SK-N-SH (cell line): ENCODE data around the gene EFCAB13. TPM values are rescaled to one million over a fixed set of nuclear protein-coding genes. Genes with fewer than 3 reads are reported as not detected.

ENCODE experiments used
- CTCF ChIA-PET: fragments of 300-600, 350-600 bp; formaldehyde crosslinking; extraction: SDS; loops from one replicate; lab custom pipeline; 2021; lab: Yijun Ruan, JAX
- POLR2A ChIA-PET: fragments of 350-600 bp; sonication (Branson Sonifier 250); formaldehyde crosslinking; extraction: SDS; loops from one replicate; lab custom pipeline; 2020; ENCODE audit warnings: antibody characterized with exemption, inconsistent platforms; lab: Yijun Ruan, JAX
- DNase-seq: peaks from one replicate; pipeline ENCODE4 v3.0.0; 2012
- H2AFZ ChIP-seq: fragments of 200-600 bp; sonication (generic); 2 replicates; pipeline ENCODE4 v1.8.1; 2016; ENCODE audit warnings: antibody characterized with exemption, mild to moderate bottlenecking, low read depth
- H3F3A ChIP-seq: fragments of 200-600 bp; sonication (generic); replicated peaks from 2 replicates; pipeline ENCODE3; 2016; ENCODE audit warnings: antibody characterized with exemption, mild to moderate bottlenecking; ENCODE audit not compliant: insufficient read depth
- H3K27ac ChIP-seq, 2 experiments: fragments of 200-500 bp in 1 of 2; fragments of 200-600 bp in 1 of 2; sonication (Bioruptor generic) in 1 of 2; sonication (generic), shearing (Covaris generic) in 1 of 2; 2 replicates each; pipeline versions ENCODE4 v1.5.1 to v1.6.1; 2014 to 2016; ENCODE audit warnings: low read depth in 2 of 2, inconsistent platforms in 1 of 2, low read length in 1 of 2, mild to moderate bottlenecking in 1 of 2, mixed read lengths in 1 of 2
- H3K27me3 ChIP-seq: fragments of 200-600 bp; sonication (generic), shearing (Covaris generic); 2 replicates; pipeline ENCODE4 v1.6.1; 2016; ENCODE audit warnings: mixed run types; ENCODE audit not compliant: insufficient read depth
- H3K36me3 ChIP-seq, 2 experiments: fragments of 200-500 bp in 1 of 2; fragments of 200-600 bp in 1 of 2; sonication (Bioruptor generic) in 1 of 2; sonication (generic) in 1 of 2; replicated peaks in 1 of 2; 2 replicates each; pipeline versions ENCODE3 to v1.5.1; 2014 to 2016; ENCODE audit warnings: low read length in 1 of 2, mild to moderate bottlenecking in 1 of 2; ENCODE audit not compliant: insufficient read depth in 2 of 2, control insufficient read depth in 1 of 2
- H3K4me1 ChIP-seq, 2 experiments: fragments of 200-500 bp in 1 of 2; fragments of 200-600 bp in 1 of 2; sonication (Bioruptor generic) in 1 of 2; sonication (generic), shearing (Covaris generic) in 1 of 2; 2 replicates each; pipeline versions ENCODE4 v1.5.1 to v1.6.1; 2014 to 2016; ENCODE audit warnings: low read depth in 1 of 2, low read length in 1 of 2, mixed run types in 1 of 2; ENCODE audit not compliant: insufficient read depth in 2 of 2, control insufficient read depth in 1 of 2
- H3K4me2 ChIP-seq: fragments of 200-600 bp; sonication (generic), shearing (Covaris generic); 2 replicates; pipeline ENCODE4 v1.6.1; 2017; ENCODE audit warnings: mixed run types
- H3K4me3 ChIP-seq, 2 experiments: fragments of 200-500 bp in 1 of 2; fragments of 200-600 bp in 1 of 2; sonication (Bioruptor generic) in 1 of 2; sonication (generic), shearing (Covaris generic) in 1 of 2; 2 replicates each; pipeline versions ENCODE4 v1.5.1 to v1.8.1; 2014 to 2016; ENCODE audit warnings: low read depth in 2 of 2, inconsistent platforms in 1 of 2, low read length in 1 of 2, mild to moderate bottlenecking in 1 of 2, mixed read lengths in 1 of 2, moderate library complexity in 1 of 2
- H3K79me2 ChIP-seq: fragments of 200-600 bp; sonication (generic); 2 replicates; pipeline ENCODE4 v1.8.1; 2017; ENCODE audit warnings: mild to moderate bottlenecking; ENCODE audit not compliant: insufficient read depth
- H3K9ac ChIP-seq: fragments of 200-600 bp; sonication (generic); 2 replicates; pipeline ENCODE4 v1.6.1; 2017; ENCODE audit warnings: mixed run types
- H3K9me2 ChIP-seq: fragments of 200-600 bp; sonication (generic); 2 replicates; pipeline ENCODE4 v1.6.1; 2017; ENCODE audit warnings: mixed run types
- H3K9me3 ChIP-seq: fragments of 200-600 bp; sonication (generic); 2 replicates; pipeline ENCODE4 v1.6.1; 2017; ENCODE audit warnings: mixed run types, mild to moderate bottlenecking, moderate library complexity
- H4K20me1 ChIP-seq: fragments of 200-600 bp; sonication (generic); 2 replicates; pipeline ENCODE4 v1.6.1; 2017; ENCODE audit warnings: mild to moderate bottlenecking, mixed run types; ENCODE audit not compliant: insufficient read depth
- CHD2 ChIP-seq: fragments of 150-350 bp; IDR thresholded peaks from 2 replicates; pipeline ENCODE4 v1.6.1; 2018; ENCODE audit warnings: low read length; ENCODE audit not compliant: partially characterized antibody
- FOXJ3 ChIP-seq: sonication (generic); formaldehyde crosslinking; IDR thresholded peaks from 2 replicates; pipeline ENCODE4 v1.5.1; 2020; ENCODE audit warnings: mild to moderate bottlenecking, missing genetic modification reagents
- FOXM1 ChIP-seq: IDR thresholded peaks from 2 replicates; pipeline ENCODE4 v1.4.0; 2012; ENCODE audit warnings: low read depth, mild to moderate bottlenecking
- JUND ChIP-seq: IDR thresholded peaks from 2 replicates; pipeline ENCODE4 v1.4.0; 2012
- MEF2A ChIP-seq: IDR thresholded peaks from 2 replicates; pipeline ENCODE4 v1.4.0; 2012; ENCODE audit warnings: low read depth, borderline replicate concordance
- POLR2AphosphoS5 ChIP-seq: IDR thresholded peaks from 2 replicates; pipeline ENCODE4 v1.6.1; 2012; ENCODE audit warnings: low read depth, low read length
- RAD21 ChIP-seq: IDR thresholded peaks from 2 replicates; pipeline ENCODE4 v1.6.1; 2012; ENCODE audit warnings: mild to moderate bottlenecking, low read length
- SIN3A ChIP-seq: IDR thresholded peaks from 2 replicates; pipeline ENCODE4 v1.6.1; 2012; ENCODE audit warnings: low read depth, mild to moderate bottlenecking, low read length, moderate library complexity, borderline replicate concordance
- SMC3 ChIP-seq: IDR thresholded peaks from 2 replicates; pipeline ENCODE4 v1.6.1; 2012; ENCODE audit warnings: low read depth, low read length, improper control_type of control experiment
- TEAD4 ChIP-seq: IDR thresholded peaks from 2 replicates; pipeline ENCODE4 v1.4.0; 2012; ENCODE audit warnings: mild to moderate bottlenecking, borderline replicate concordance; ENCODE audit not compliant: insufficient read depth
- ZBTB33 ChIP-seq: IDR thresholded peaks from 2 replicates; pipeline ENCODE4 v1.4.0; 2012; ENCODE audit warnings: low read depth, borderline replicate concordance
- WGBS: methylation state at CpG from one replicate; pipeline ENCODE4 v1.1.6; 2017; ENCODE audit warnings: low lambda C conversion rate; 5-methylcytosine and 5-hydroxymethylcytosine counted together
- polyA plus RNA-seq, 3 experiments: library from polyadenylated mRNA; depleted of rRNA; stranded (reverse); fragments of >200 nt; gene quantifications; 2 replicates each; pipeline ENCODE4 v1.2.3, GENCODE V29; 2012
- TF ChIP-seq, protein P1 (sequence below): IDR thresholded peaks from 2 replicates; pipeline ENCODE4 v1.4.0; 2012; ENCODE audit warnings: low read depth, borderline replicate concordance
- TF ChIP-seq, protein P2 (sequence below): fragments of 150-350 bp; IDR thresholded peaks from 2 replicates; pipeline ENCODE4 v1.6.1; 2016; ENCODE audit warnings: mild to moderate bottlenecking, low read depth, low read length
- TF ChIP-seq, protein P3 (sequence below): IDR thresholded peaks from 2 replicates; pipeline ENCODE4 v1.6.1; 2012; ENCODE audit warnings: mild to moderate bottlenecking, low read depth, low read length, moderate library complexity
- TF ChIP-seq, protein P4 (sequence below): fragments of 150-350 bp; IDR thresholded peaks from 2 replicates; pipeline ENCODE4 v1.6.1; 2017; ENCODE audit warnings: antibody characterized with exemption, low read length, low read depth, borderline replicate concordance

Gene EFCAB13
- polyA plus RNA-seq, 1 of the 3 experiments (the other 2 are of a cell fraction) = 0.16 TPM

DNA sequence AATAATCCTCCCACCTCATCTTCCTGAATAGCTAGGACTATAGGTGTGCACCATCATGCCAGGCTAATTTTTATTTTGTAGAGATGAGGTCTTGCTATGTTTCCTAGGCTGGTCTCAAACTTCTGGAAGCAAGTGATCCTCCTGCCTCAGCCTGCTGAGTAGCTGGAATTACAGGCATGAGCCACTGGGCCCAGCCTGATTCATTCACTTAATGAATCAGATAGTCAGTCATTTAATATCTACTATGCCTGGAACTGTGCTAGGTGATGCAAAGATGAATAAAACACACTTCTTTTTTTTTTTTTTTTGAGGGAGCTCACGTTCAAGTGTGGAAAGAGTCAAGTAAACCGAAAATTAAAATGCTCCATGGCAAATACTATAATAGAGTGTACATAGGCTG is 39.4 kb downstream of the EFCAB13 start:
- Histone ChIP-seq H3F3A (no peaks in the 10 kb centered on the region), H3K9me2 (no peaks in the 10 kb centered on the region), H3K79me2 (no peaks in the 10 kb centered on the region), H3K36me3 (no peaks in the 10 kb centered on the region), H3K9me3 (no peaks in the 10 kb centered on the region), H3K4me2 (no peak overlapping the region), H3K4me1 (no peaks in the 10 kb centered on the region), H3K4me3 (no peak overlapping the region), H3K27ac (no peak overlapping the region), H3K27me3 (no peaks in the 10 kb centered on the region), H3K9ac (no peak overlapping the region), H2AFZ (no peak overlapping the region), H4K20me1 (no peaks in the 10 kb centered on the region)
- POLR2A ChIA-PET = no interaction called here
- no peak for DNase-seq
- 39% methylated on average over 2 of the region's 2 CpGs for WGBS
- CTCF ChIA-PET = interaction anchor here (0.8 to 3.6 kb wide), 5 partner anchors 8 to 421 kb away, joined by 3 to 21 read pairs (median 3); no protein-coding TSS in a partner anchor
- TF ChIP-seq, protein P1, sequence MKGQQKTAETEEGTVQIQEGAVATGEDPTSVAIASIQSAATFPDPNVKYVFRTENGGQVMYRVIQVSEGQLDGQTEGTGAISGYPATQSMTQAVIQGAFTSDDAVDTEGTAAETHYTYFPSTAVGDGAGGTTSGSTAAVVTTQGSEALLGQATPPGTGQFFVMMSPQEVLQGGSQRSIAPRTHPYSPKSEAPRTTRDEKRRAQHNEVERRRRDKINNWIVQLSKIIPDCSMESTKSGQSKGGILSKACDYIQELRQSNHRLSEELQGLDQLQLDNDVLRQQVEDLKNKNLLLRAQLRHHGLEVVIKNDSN = no peak
- TF ChIP-seq FOXM1 = no peak
- TF ChIP-seq, protein P2, sequence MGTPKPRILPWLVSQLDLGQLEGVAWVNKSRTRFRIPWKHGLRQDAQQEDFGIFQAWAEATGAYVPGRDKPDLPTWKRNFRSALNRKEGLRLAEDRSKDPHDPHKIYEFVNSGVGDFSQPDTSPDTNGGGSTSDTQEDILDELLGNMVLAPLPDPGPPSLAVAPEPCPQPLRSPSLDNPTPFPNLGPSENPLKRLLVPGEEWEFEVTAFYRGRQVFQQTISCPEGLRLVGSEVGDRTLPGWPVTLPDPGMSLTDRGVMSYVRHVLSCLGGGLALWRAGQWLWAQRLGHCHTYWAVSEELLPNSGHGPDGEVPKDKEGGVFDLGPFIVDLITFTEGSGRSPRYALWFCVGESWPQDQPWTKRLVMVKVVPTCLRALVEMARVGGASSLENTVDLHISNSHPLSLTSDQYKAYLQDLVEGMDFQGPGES = no peak
- TF ChIP-seq, protein P3, sequence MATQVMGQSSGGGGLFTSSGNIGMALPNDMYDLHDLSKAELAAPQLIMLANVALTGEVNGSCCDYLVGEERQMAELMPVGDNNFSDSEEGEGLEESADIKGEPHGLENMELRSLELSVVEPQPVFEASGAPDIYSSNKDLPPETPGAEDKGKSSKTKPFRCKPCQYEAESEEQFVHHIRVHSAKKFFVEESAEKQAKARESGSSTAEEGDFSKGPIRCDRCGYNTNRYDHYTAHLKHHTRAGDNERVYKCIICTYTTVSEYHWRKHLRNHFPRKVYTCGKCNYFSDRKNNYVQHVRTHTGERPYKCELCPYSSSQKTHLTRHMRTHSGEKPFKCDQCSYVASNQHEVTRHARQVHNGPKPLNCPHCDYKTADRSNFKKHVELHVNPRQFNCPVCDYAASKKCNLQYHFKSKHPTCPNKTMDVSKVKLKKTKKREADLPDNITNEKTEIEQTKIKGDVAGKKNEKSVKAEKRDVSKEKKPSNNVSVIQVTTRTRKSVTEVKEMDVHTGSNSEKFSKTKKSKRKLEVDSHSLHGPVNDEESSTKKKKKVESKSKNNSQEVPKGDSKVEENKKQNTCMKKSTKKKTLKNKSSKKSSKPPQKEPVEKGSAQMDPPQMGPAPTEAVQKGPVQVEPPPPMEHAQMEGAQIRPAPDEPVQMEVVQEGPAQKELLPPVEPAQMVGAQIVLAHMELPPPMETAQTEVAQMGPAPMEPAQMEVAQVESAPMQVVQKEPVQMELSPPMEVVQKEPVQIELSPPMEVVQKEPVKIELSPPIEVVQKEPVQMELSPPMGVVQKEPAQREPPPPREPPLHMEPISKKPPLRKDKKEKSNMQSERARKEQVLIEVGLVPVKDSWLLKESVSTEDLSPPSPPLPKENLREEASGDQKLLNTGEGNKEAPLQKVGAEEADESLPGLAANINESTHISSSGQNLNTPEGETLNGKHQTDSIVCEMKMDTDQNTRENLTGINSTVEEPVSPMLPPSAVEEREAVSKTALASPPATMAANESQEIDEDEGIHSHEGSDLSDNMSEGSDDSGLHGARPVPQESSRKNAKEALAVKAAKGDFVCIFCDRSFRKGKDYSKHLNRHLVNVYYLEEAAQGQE = no peak
- TF ChIP-seq POLR2AphosphoS5 = no peak
- no peak for TF ChIP-seq SMC3
- no peak for TF ChIP-seq MEF2A
- no peak for TF ChIP-seq CHD2
- TF ChIP-seq RAD21 = no peak
- TF ChIP-seq, protein P4, sequence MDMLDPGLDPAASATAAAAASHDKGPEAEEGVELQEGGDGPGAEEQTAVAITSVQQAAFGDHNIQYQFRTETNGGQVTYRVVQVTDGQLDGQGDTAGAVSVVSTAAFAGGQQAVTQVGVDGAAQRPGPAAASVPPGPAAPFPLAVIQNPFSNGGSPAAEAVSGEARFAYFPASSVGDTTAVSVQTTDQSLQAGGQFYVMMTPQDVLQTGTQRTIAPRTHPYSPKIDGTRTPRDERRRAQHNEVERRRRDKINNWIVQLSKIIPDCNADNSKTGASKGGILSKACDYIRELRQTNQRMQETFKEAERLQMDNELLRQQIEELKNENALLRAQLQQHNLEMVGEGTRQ = no peak

DNA sequence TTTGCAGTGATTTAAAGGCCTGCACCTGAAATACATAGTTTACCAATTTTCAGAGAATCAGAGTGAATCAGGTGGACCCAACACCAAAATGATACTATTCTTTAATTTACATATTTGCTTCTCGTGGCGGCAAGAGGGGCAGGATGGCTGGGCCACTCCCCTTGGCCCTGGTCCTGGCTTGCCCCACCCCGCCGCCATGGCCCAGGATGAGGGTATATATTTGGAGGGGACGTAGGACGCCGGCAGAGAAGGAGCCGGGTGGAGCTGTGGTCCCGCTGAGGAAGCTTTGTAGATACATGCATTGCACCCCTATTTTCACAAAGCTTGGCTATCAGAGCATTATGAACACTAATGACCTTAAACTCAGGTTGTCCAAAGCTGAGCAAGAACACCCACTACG is 43.5 kb downstream of the EFCAB13 start:
- no peaks in the 10 kb centered on the region for H3K4me1 ChIP-seq
- no peak for DNase-seq
- 0 out of 2 replicates have a peak, but pooled peaks cover 1% of the 10 kb centered on the region for H3K9me3 ChIP-seq
- H3K9ac ChIP-seq = no peak overlapping the region
- H3K27ac ChIP-seq = no peak overlapping the region
- H3K36me3 ChIP-seq = no peaks in the 10 kb centered on the region
- ChIA-PET POLR2A (no interaction called here), CTCF (interaction anchor here (1.2 to 1.9 kb wide), 3 partner anchors 22 to 249 kb away, joined by 3 to 5 read pairs (median 4); no protein-coding TSS in a partner anchor)
- H3K27me3 ChIP-seq = no peaks in the 10 kb centered on the region
- H4K20me1 ChIP-seq = no peaks in the 10 kb centered on the region
- H3K79me2 ChIP-seq = no peaks in the 10 kb centered on the region
- no peak overlapping the region for H3K4me2 ChIP-seq
- 70% methylated on average over 10 of the region's 10 CpGs for WGBS
- no peak overlapping the region for H2AFZ ChIP-seq
- H3F3A ChIP-seq = no peaks in the 10 kb centered on the region
- no peak overlapping the region for H3K4me3 ChIP-seq
- H3K9me2 ChIP-seq = no peaks in the 10 kb centered on the region
- no peak for TF ChIP-seq JUND
- TF ChIP-seq ZBTB33 = no peak
- no peak for TF ChIP-seq FOXJ3 (CRISPR knock-in tag)
- no peak for TF ChIP-seq POLR2AphosphoS5
- TF ChIP-seq, protein P3 = no peak
- no peak for TF ChIP-seq TEAD4
- no peak for TF ChIP-seq SIN3A
